ENCODE measurements around the gene SEMA5A.

Gene SEMA5A

GRCh38 chr5:9582406-9582805, 36.5 kb upstream of the SEMA5A start:
- Histone ChIP-seq H3K4me3 (ENCODE audit: low read depth, low read length) (no peak overlapping the region), H3K4me1 (ENCODE audit: control insufficient read depth, insufficient read depth, low read length) (no peaks in the 10 kb centered on the region), H3K36me3 (ENCODE audit: control insufficient read depth in 2 of 2, insufficient read depth in 1 of 2, low read length in 2 of 2) (no peaks in the 10 kb centered on the region), H3K9me3 (ENCODE audit: control insufficient read depth, insufficient read depth, low read depth, low read length) (no peaks in the 10 kb centered on the region), H3K27ac (ENCODE audit: extremely low read depth, low read depth, low read length) (no peak overlapping the region)
- TF ChIP-seq ZNF362 (tag by site-specific recombination; IDR thresholded peaks at IDR 0.05) (no peak), ZNF837 (tag by site-specific recombination; IDR thresholded peaks at IDR 0.05) (no peak), ZFP3 (tag by site-specific recombination; IDR thresholded peaks at IDR 0.05; ENCODE audit: low read depth) (no peak), ZNF549 (tag by site-specific recombination; IDR thresholded peaks at IDR 0.05) (no peak), ZNF580 (tag by site-specific recombination; IDR thresholded peaks at IDR 0.05) (no peak), ZNF416 (tag by site-specific recombination; IDR thresholded peaks at IDR 0.05) (no peak), BCL6B (tag by site-specific recombination; IDR thresholded peaks at IDR 0.05) (no peak), KLF1 (tag by site-specific recombination; IDR thresholded peaks at IDR 0.05) (no peak), ZFP41 (tag by site-specific recombination; IDR thresholded peaks at IDR 0.05; ENCODE audit: borderline replicate concordance) (no peak), ZNF391 (tag by site-specific recombination; IDR thresholded peaks at IDR 0.05; ENCODE audit: borderline replicate concordance, low read depth) (no peak), ZNF2 (tag by site-specific recombination; IDR thresholded peaks at IDR 0.05) (no peak), ZNF26 (tag by site-specific recombination; IDR thresholded peaks at IDR 0.05) (no peak), ZNF558 (tag by site-specific recombination; IDR thresholded peaks at IDR 0.05) (no peak), PRDM10 (tag by site-specific recombination; IDR thresholded peaks at IDR 0.05) (no peak), ZNF623 (tag by site-specific recombination; IDR thresholded peaks at IDR 0.05) (no peak)
- POLR2A ChIA-PET, result no interaction called here
- CTCF ChIA-PET, result no interaction called here

- Histone ChIP-seq H3K27ac (ENCODE audit: extremely low read depth, low read depth, low read length) (no peak overlapping the region), H3K9me3 (ENCODE audit: control insufficient read depth, insufficient read depth, low read depth, low read length) (no peaks in the 10 kb centered on the region), H3K4me1 (ENCODE audit: control insufficient read depth, insufficient read depth, low read length) (no peaks in the 10 kb centered on the region), H3K4me3 (ENCODE audit: low read depth, low read length) (no peak overlapping the region), H3K36me3 (ENCODE audit: control insufficient read depth in 2 of 2, insufficient read depth in 1 of 2, low read length in 2 of 2) (no peaks in the 10 kb centered on the region)
- CTCF ChIA-PET, result no interaction called here
- POLR2A ChIA-PET, result no interaction called here
- TF ChIP-seq ZNF514 (tag by site-specific recombination; IDR thresholded peaks at IDR 0.05) (no peak), ZNF843 (tag by site-specific recombination; IDR thresholded peaks at IDR 0.05) (no peak), ZNF610 (tag by site-specific recombination; IDR thresholded peaks at IDR 0.05; ENCODE audit: borderline replicate concordance) (no peak), ZNF398 (tag by site-specific recombination; IDR thresholded peaks at IDR 0.05) (no peak), ZFP41 (tag by site-specific recombination; IDR thresholded peaks at IDR 0.05; ENCODE audit: borderline replicate concordance) (no peak), ZNF530 (tag by site-specific recombination; IDR thresholded peaks at IDR 0.05; ENCODE audit: low read depth) (no peak), ZFHX2 (tag by site-specific recombination; conservative IDR thresholded peaks at IDR 0.05) (no peak), SALL2 (tag by site-specific recombination; IDR thresholded peaks at IDR 0.05; ENCODE audit: borderline replicate concordance) (no peak), KLF7 (tag by site-specific recombination; IDR thresholded peaks at IDR 0.05; ENCODE audit: borderline replicate concordance) (no peak), HOXA7 (CRISPR knock-in tag; IDR thresholded peaks at IDR 0.05; ENCODE audit: borderline replicate concordance) (no peak), ZNF37A (tag by site-specific recombination; IDR thresholded peaks at IDR 0.05) (no peak), ZNF121 (tag by site-specific recombination; IDR thresholded peaks at IDR 0.05) (no peak), ZNF626 (tag by site-specific recombination; IDR thresholded peaks at IDR 0.05) (no peak)
These were observed 27.9 kb upstream of the SEMA5A start for GRCh38 chr5:9573796-9574195.
